ENCODE data around the gene GABBR2. TPM values are rescaled to one million over a fixed set of nuclear protein-coding genes. Genes with fewer than 3 reads are reported as not detected.

Gene GABBR2
- polyA plus RNA-seq, 1 of the 3 experiments (the other 2 are of a cell fraction): not detected

DNA sequence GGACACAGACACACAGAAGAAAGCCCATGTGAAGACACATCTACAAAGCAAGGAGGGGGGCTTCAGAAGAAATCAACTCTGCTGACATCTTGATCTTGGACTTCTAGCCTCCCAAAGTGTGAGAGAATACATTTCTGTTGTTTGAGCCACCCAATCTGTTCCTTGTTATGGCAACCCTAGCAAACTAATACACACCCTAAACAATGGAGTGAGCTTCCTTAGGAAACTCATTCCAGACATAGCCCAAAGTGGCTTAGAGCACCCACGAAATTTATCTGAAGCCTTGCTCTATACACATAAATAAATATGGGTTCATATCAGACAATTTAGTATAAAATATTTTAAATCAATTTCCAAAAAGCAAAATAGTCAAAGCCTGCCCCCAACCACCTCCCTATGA is 445.7 kb downstream of the GABBR2 start:
- TF ChIP-seq JUND (IDR thresholded peaks at IDR 0.05) (no peak), TEAD4 (IDR thresholded peaks at IDR 0.05; ENCODE audit: borderline replicate concordance, insufficient read depth) (no peak), ELF1 (IDR thresholded peaks at IDR 0.05) (no peak), POLR2AphosphoS5 (IDR thresholded peaks at IDR 0.05; ENCODE audit: low read depth, low read length) (no peak), TCF12 (IDR thresholded peaks at IDR 0.05) (no peak), RAD21 (IDR thresholded peaks at IDR 0.05; ENCODE audit: low read length) (no peak), SIN3A (IDR thresholded peaks at IDR 0.05; ENCODE audit: borderline replicate concordance, low read depth, low read length) (no peak), MXI1 (IDR thresholded peaks at IDR 0.05; ENCODE audit: low read depth, low read length) (no peak), RXRA (IDR thresholded peaks at IDR 0.05; ENCODE audit: borderline replicate concordance, low read depth) (no peak), NFIC (IDR thresholded peaks at IDR 0.05; ENCODE audit: borderline replicate concordance) (no peak)
- Histone ChIP-seq H4K20me1 (ENCODE audit: insufficient read depth) (no peaks in the 10 kb centered on the region), H3K27ac (ENCODE audit: low read depth in 2 of 2, low read length in 1 of 2) (no peak overlapping the region), H3K4me2 (no peak overlapping the region), H3K27me3 (ENCODE audit: insufficient read depth) (no peaks in the 10 kb centered on the region), H2AFZ (ENCODE audit: low read depth) (no peak overlapping the region), H3K9ac (no peak overlapping the region), H3K79me2 (ENCODE audit: insufficient read depth) (no peaks in the 10 kb centered on the region), H3F3A (replicated peaks; ENCODE audit: insufficient read depth) (no peaks in the 10 kb centered on the region), H3K9me3 (no peaks in the 10 kb centered on the region), H3K36me3 (replicated peaks in 1 of 2; ENCODE audit: control insufficient read depth in 1 of 2, insufficient read depth in 2 of 2, low read length in 1 of 2) (no peaks in the 10 kb centered on the region), H3K9me2 (no peaks in the 10 kb centered on the region), H3K4me3 (ENCODE audit: low read depth in 2 of 2, low read length in 1 of 2) (no peak overlapping the region), H3K4me1 (ENCODE audit: control insufficient read depth in 1 of 2, insufficient read depth in 2 of 2, low read depth in 1 of 2, low read length in 1 of 2) (no peaks in the 10 kb centered on the region)
- ChIA-PET POLR2A (no interaction called here), CTCF (interaction anchor here (0.6 to 3.8 kb wide), 39 partner anchors 8 to 529 kb away, joined by 3 to 49 read pairs (median 5); partner anchors contain the start of genes ANP32B, CORO2A, NANS and TRMO)
- no peak for DNase-seq
- WGBS (ENCODE audit: low lambda C conversion rate): 86% methylated on average over 1 of the region's 1 CpG

DNA sequence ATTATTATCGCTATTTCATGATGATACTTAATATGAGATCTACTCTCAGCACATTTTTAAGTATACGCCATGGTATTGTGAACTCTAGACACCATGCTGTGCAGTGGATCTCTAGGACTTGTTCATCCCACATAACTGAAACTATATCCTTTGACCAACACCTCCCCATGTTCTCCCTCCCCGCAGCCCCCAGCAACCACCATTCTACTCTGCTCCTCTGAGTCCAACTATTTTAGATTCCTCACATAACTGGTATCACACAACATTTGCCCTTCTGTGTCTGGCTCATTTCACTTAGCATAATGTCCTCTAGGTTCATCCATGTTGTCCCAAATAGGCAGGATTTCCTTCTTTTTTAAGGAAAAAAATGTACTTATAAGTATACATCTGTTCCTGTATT is 446.7 kb downstream of the GABBR2 start:
- Histone ChIP-seq H3K9me2 (no peaks in the 10 kb centered on the region), H3K79me2 (ENCODE audit: insufficient read depth) (0 out of 2 replicates have a peak, but pooled peaks cover under 1% of the 10 kb centered on the region), H4K20me1 (ENCODE audit: insufficient read depth) (no peaks in the 10 kb centered on the region), H3K36me3 (replicated peaks in 1 of 2; ENCODE audit: control insufficient read depth in 1 of 2, insufficient read depth in 2 of 2, low read length in 1 of 2) (no peaks in the 10 kb centered on the region), H3K4me3 (ENCODE audit: low read depth in 2 of 2, low read length in 1 of 2) (no peak overlapping the region), H3K9ac (no peak overlapping the region), H3K4me1 (ENCODE audit: control insufficient read depth in 1 of 2, insufficient read depth in 2 of 2, low read depth in 1 of 2, low read length in 1 of 2) (peaks cover 0 to 3% of the 10 kb centered on the region in 2 experiments; a peak in 1 of 4 replicates), H3K4me2 (no peak overlapping the region), H3K9me3 (no peaks in the 10 kb centered on the region), H3K27me3 (ENCODE audit: insufficient read depth) (no peaks in the 10 kb centered on the region), H3K27ac (ENCODE audit: low read depth in 2 of 2, low read length in 1 of 2) (no peak overlapping the region), H3F3A (replicated peaks; ENCODE audit: insufficient read depth) (no peaks in the 10 kb centered on the region), H2AFZ (ENCODE audit: low read depth) (no peak overlapping the region; the same call in 1 of the 2 replicates)
- ChIA-PET CTCF (interaction anchor here (1.6 to 3.8 kb wide), 5 partner anchors 16 to 339 kb away, joined by 6 to 49 read pairs (median 10); partner anchors contain the start of genes CORO2A and TRMO), POLR2A (no interaction called here)
- no peak for DNase-seq
- TF ChIP-seq, protein P1, sequence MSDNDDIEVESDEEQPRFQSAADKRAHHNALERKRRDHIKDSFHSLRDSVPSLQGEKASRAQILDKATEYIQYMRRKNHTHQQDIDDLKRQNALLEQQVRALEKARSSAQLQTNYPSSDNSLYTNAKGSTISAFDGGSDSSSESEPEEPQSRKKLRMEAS (IDR thresholded peaks at IDR 0.05; ENCODE audit: low read depth): no peak
- TF ChIP-seq SIN3A (IDR thresholded peaks at IDR 0.05; ENCODE audit: borderline replicate concordance, low read depth, low read length): no peak
- TF ChIP-seq, protein P2, sequence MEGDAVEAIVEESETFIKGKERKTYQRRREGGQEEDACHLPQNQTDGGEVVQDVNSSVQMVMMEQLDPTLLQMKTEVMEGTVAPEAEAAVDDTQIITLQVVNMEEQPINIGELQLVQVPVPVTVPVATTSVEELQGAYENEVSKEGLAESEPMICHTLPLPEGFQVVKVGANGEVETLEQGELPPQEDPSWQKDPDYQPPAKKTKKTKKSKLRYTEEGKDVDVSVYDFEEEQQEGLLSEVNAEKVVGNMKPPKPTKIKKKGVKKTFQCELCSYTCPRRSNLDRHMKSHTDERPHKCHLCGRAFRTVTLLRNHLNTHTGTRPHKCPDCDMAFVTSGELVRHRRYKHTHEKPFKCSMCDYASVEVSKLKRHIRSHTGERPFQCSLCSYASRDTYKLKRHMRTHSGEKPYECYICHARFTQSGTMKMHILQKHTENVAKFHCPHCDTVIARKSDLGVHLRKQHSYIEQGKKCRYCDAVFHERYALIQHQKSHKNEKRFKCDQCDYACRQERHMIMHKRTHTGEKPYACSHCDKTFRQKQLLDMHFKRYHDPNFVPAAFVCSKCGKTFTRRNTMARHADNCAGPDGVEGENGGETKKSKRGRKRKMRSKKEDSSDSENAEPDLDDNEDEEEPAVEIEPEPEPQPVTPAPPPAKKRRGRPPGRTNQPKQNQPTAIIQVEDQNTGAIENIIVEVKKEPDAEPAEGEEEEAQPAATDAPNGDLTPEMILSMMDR (IDR thresholded peaks at IDR 0.05): no peak
- no peak for TF ChIP-seq TAF1 (IDR thresholded peaks at IDR 0.05; ENCODE audit: borderline replicate concordance, low read depth, low read length)
- TF ChIP-seq RCOR1 (IDR thresholded peaks at IDR 0.05; ENCODE audit: low read length): no peak
- TF ChIP-seq, protein P3, sequence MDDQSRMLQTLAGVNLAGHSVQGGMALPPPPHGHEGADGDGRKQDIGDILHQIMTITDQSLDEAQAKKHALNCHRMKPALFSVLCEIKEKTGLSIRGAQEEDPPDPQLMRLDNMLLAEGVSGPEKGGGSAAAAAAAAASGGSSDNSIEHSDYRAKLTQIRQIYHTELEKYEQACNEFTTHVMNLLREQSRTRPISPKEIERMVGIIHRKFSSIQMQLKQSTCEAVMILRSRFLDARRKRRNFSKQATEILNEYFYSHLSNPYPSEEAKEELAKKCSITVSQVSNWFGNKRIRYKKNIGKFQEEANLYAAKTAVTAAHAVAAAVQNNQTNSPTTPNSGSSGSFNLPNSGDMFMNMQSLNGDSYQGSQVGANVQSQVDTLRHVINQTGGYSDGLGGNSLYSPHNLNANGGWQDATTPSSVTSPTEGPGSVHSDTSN (IDR thresholded peaks at IDR 0.05): no peak
- TF ChIP-seq EP300 (IDR thresholded peaks at IDR 0.05; ENCODE audit: borderline replicate concordance in 1 of 2, low read depth in 1 of 2, low read length in 1 of 2): no peak
- TF ChIP-seq YY1 (IDR thresholded peaks at IDR 0.05; ENCODE audit: low read depth): no peak
- no peak for TF ChIP-seq GABPA (IDR thresholded peaks at IDR 0.05; ENCODE audit: low read depth)
- no peak for TF ChIP-seq MXI1 (IDR thresholded peaks at IDR 0.05; ENCODE audit: low read depth, low read length)
- no peak for TF ChIP-seq NRF1 (IDR thresholded peaks at IDR 0.05; ENCODE audit: low read depth, low read length)
- TF ChIP-seq, protein P4, sequence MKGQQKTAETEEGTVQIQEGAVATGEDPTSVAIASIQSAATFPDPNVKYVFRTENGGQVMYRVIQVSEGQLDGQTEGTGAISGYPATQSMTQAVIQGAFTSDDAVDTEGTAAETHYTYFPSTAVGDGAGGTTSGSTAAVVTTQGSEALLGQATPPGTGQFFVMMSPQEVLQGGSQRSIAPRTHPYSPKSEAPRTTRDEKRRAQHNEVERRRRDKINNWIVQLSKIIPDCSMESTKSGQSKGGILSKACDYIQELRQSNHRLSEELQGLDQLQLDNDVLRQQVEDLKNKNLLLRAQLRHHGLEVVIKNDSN (IDR thresholded peaks at IDR 0.05; ENCODE audit: borderline replicate concordance, low read depth): no peak
- no peak for TF ChIP-seq FOSL2 (IDR thresholded peaks at IDR 0.05; ENCODE audit: borderline replicate concordance, low read depth)
- TF ChIP-seq RAD21 (IDR thresholded peaks at IDR 0.05; ENCODE audit: low read length): no peak
- no peak for TF ChIP-seq FOXM1 (IDR thresholded peaks at IDR 0.05; ENCODE audit: low read depth)
- TF ChIP-seq POLR2AphosphoS5 (IDR thresholded peaks at IDR 0.05; ENCODE audit: low read depth, low read length): no peak
- 94% methylated on average over 3 of the region's 3 CpGs for WGBS (ENCODE audit: low lambda C conversion rate)
